HL-60 (cell line): Measurements from ENCODE around the gene ZNF638.

Experiments used
- DNase-seq, 2 experiments: peaks; one replicate each; pipeline ENCODE4 v3.0.0-alpha.2; 2010 to 2020; ENCODE audit warnings: low read depth in 1 of 2, low spot score in 1 of 2
- H3K27ac ChIP-seq: fragments of 250-450 bp; sonication (Bioruptor Pico); replicated peaks from 2 replicates; pipeline ENCODE4 v1.5.1; 2020; ENCODE audit warnings: mild to moderate bottlenecking, moderate library complexity
- H3K27me3 ChIP-seq: fragments of 250-450 bp; sonication (Bioruptor Pico); 2 replicates; pipeline ENCODE4 v1.5.1; 2021; ENCODE audit warnings: mild to moderate bottlenecking, moderate library complexity; ENCODE audit not compliant: insufficient read depth, poor library complexity, severe bottlenecking
- H3K4me3 ChIP-seq: replicated peaks from 2 replicates; pipeline ENCODE4 v1.5.1; 2011; ENCODE audit warnings: mild to moderate bottlenecking, control low read depth, low read length; ENCODE audit not compliant: insufficient read depth
- GABPA ChIP-seq: IDR thresholded peaks from 2 replicates; pipeline ENCODE4 v1.6.1; 2012; ENCODE audit warnings: low read depth
- POLR2AphosphoS5 ChIP-seq: IDR thresholded peaks from 2 replicates; pipeline ENCODE4 v1.6.1; 2012; ENCODE audit warnings: low read depth
- SPI1 ChIP-seq: IDR thresholded peaks from 2 replicates; pipeline ENCODE4 v1.6.1; 2012; ENCODE audit warnings: low read depth, mild to moderate bottlenecking, borderline replicate concordance
- TF ChIP-seq, protein P1 (sequence below): IDR thresholded peaks from one replicate; pipeline ENCODE4 v1.5.1; 2011; ENCODE audit warnings: low read length, control low read depth, inconsistent platforms; ENCODE audit not compliant: insufficient read depth
- TF ChIP-seq, protein P2 (sequence below): IDR thresholded peaks from 2 replicates; pipeline ENCODE4 v1.6.1; 2012; ENCODE audit warnings: low read depth; ENCODE audit not compliant: insufficient replicate concordance

The ZNF638 gene

DNA sequence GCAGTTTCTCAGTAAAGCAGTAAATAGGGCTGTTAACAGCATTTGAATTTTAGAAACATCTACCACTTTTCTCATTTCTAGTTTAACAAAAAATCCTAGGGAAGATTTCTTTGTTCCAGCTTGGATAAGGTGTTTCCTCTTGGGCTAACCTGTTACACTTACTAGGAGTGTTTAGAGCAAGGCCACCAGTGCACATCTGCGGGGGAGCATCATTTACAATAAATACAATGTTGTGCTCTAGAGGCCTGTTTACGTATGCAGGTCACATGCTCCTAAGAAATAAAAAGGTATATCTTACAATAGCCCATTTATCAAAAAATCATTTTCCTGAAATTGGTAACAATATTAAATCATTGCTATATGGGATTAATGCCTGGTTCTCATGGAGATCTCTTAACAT lies 8.1 kb downstream of the ZNF638 start:
- H3K27me3 ChIP-seq, result no peaks in the 10 kb centered on the region
- TF ChIP-seq SPI1, result no peak
- no peak for TF ChIP-seq GABPA
- TF ChIP-seq, protein P1, sequence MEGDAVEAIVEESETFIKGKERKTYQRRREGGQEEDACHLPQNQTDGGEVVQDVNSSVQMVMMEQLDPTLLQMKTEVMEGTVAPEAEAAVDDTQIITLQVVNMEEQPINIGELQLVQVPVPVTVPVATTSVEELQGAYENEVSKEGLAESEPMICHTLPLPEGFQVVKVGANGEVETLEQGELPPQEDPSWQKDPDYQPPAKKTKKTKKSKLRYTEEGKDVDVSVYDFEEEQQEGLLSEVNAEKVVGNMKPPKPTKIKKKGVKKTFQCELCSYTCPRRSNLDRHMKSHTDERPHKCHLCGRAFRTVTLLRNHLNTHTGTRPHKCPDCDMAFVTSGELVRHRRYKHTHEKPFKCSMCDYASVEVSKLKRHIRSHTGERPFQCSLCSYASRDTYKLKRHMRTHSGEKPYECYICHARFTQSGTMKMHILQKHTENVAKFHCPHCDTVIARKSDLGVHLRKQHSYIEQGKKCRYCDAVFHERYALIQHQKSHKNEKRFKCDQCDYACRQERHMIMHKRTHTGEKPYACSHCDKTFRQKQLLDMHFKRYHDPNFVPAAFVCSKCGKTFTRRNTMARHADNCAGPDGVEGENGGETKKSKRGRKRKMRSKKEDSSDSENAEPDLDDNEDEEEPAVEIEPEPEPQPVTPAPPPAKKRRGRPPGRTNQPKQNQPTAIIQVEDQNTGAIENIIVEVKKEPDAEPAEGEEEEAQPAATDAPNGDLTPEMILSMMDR, result no peak
- TF ChIP-seq, protein P2, sequence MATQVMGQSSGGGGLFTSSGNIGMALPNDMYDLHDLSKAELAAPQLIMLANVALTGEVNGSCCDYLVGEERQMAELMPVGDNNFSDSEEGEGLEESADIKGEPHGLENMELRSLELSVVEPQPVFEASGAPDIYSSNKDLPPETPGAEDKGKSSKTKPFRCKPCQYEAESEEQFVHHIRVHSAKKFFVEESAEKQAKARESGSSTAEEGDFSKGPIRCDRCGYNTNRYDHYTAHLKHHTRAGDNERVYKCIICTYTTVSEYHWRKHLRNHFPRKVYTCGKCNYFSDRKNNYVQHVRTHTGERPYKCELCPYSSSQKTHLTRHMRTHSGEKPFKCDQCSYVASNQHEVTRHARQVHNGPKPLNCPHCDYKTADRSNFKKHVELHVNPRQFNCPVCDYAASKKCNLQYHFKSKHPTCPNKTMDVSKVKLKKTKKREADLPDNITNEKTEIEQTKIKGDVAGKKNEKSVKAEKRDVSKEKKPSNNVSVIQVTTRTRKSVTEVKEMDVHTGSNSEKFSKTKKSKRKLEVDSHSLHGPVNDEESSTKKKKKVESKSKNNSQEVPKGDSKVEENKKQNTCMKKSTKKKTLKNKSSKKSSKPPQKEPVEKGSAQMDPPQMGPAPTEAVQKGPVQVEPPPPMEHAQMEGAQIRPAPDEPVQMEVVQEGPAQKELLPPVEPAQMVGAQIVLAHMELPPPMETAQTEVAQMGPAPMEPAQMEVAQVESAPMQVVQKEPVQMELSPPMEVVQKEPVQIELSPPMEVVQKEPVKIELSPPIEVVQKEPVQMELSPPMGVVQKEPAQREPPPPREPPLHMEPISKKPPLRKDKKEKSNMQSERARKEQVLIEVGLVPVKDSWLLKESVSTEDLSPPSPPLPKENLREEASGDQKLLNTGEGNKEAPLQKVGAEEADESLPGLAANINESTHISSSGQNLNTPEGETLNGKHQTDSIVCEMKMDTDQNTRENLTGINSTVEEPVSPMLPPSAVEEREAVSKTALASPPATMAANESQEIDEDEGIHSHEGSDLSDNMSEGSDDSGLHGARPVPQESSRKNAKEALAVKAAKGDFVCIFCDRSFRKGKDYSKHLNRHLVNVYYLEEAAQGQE, result no peak
- no peak for TF ChIP-seq POLR2AphosphoS5
- no peak for DNase-seq
- H3K27ac ChIP-seq, result no peak overlapping the region
- no peak overlapping the region for H3K4me3 ChIP-seq

DNA sequence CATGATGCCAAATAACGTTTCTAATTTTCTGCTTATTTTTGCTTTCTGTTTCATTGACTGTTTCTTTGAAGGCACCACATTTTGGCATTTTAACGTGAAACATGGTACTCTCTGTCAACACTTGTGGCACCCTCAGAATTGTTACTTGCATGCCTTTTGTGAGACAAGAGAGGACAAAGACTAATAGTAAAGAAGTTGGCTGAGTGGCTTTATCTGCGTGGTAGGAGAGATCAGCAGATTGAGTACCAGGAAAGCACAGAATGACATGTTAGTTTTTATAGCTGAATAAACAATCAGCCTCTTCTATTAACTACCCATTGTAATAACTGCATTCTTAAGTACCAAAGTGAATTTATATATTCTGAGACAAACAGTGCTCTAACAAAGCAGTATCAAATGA lies 8.6 kb downstream of the ZNF638 start:
- Histone ChIP-seq H3K4me3 (no peak overlapping the region), H3K27ac (no peak overlapping the region)

GRCh38 chr2:71341645-71342044 lies 10.1 kb downstream of the ZNF638 start:
- H3K4me3 ChIP-seq, result no peak overlapping the region
- DNase-seq, result no peak
- no peak overlapping the region for H3K27ac ChIP-seq
- TF ChIP-seq GABPA (no peak), POLR2AphosphoS5 (no peak), SPI1 (no peak)
- TF ChIP-seq, protein P1, result no peak
- TF ChIP-seq, protein P2, result no peak
- H3K27me3 ChIP-seq, result no peaks in the 10 kb centered on the region

More for the DNA sequence above, 8.6 kb downstream of the ZNF638 start:
- no peak for DNase-seq
- no peaks in the 10 kb centered on the region for H3K27me3 ChIP-seq
- TF ChIP-seq, protein P1, result no peak
- TF ChIP-seq POLR2AphosphoS5 (no peak), SPI1 (no peak), GABPA (no peak)
- TF ChIP-seq, protein P2, result no peak
